Neural progenitor cell (in vitro differentiated cells): Measurements from ENCODE around the gene FBP2.

Experiments
- EZH2 ChIP-seq: fragments of 200-600 bp; sonication (generic); IDR thresholded peaks from 2 replicates; pipeline ENCODE4 v1.6.1; 2017; ENCODE audit warnings: antibody characterized with exemption, mild to moderate bottlenecking, moderate library complexity
- EZH2phosphoT487 ChIP-seq: fragments of 200-600 bp; sonication (generic); IDR thresholded peaks from 2 replicates; pipeline ENCODE4 v1.6.1; 2017; ENCODE audit warnings: antibody characterized with exemption

DNA sequence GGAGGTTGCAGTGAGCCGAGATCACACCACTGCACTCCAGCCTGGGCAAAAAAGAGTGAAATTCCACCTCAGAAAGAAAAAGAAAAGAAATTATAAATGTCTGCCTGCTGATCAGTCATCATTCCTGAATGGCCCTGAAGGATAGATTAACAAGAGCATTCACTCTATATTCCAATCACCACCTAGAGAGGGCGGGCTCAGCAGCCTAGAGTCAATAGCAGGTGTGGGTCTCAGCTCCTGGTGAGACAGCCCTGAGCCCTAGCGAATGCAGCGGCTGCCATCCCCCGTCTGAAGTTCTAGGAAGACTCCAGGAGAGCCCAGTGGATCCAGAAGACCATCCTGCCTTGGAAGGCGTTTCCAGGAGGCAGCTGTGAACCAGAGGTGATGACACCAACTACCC, 33.7 kb upstream of the FBP2 start:
- TF ChIP-seq EZH2phosphoT487 (no peak), EZH2 (no peak)
